Measurements from ENCODE around the gene ROR2.

The ROR2 gene

DNA sequence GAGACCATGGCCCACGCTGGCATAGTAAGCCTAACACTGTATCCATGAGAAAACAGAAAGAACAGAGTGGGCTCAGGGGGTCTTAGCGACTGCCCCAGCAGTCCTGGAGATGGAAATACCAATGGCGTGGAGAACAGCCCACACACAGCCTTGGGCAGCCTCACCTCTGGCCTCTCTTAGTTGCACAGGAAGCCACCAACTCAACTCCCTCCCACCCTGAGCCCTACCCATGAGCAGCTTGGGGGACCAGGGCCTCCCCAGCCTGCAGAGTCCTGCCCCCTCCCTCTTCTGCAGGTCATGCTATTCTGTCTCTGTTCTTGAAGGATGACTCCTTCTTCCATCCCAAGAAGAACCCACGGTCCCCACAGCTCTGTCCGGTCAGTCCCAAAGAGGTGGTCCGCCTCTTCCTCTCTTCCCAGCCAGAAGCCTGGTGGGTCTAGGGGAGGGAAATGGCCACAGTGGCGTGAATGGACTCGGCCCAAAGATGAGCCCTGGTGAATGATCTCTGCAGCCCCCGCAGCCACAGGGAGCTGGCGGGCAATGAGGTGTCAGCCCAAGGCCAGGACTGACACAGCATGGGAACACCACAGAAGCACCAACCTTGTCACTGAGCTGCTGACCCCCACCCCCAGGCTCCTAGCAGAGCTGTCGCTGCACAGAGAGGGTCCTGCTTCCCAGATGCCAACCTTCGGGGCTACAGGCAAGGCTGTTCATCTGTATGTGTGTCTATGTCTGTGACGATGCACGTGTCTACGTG, 131.2 kb downstream of the ROR2 start:
- H3K9ac ChIP-seq (ENCODE audit: low read depth, low read length) = no peak overlapping the region
- H3K4me2 ChIP-seq (ENCODE audit: low read length) = no peak overlapping the region
- H3K9me3 ChIP-seq (replicated peaks; ENCODE audit: low read length) = no peaks in the 10 kb centered on the region
- H3K4me1 ChIP-seq (ENCODE audit: control insufficient read depth, insufficient read depth, low read length) = peaks cover under 1% of the 10 kb centered on the region
- no peak overlapping the region for H3K4me3 ChIP-seq (ENCODE audit: low read length)
- H3K36me3 ChIP-seq (ENCODE audit: insufficient read depth, low read length) = no peaks in the 10 kb centered on the region
- no peaks in the 10 kb centered on the region for H3K27me3 ChIP-seq (ENCODE audit: control insufficient read depth, insufficient read depth, low read length)

DNA sequence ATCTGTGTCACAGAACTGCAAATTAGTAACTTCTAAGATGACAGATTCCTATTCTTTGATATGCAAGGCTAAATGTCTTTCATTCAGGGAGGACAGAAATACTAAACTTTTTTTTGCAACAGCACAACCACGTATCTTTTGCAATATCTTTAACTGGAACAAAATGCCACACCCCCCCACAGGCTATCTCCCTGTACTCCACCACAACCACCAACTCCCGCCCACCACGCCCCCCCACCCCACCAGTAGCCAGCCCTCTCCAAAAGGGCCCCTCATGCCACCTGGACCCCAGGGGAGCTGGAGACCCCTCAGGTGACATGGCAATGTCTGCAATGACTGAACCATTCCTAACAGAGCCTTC, 131.8 kb downstream of the ROR2 start:
- no peaks in the 10 kb centered on the region for H3K9me3 ChIP-seq (replicated peaks; ENCODE audit: low read length)
- H3K4me2 ChIP-seq (ENCODE audit: low read length) = no peak overlapping the region
- H3K4me1 ChIP-seq (ENCODE audit: control insufficient read depth, insufficient read depth, low read length) = no peaks in the 10 kb centered on the region
- no peak overlapping the region for H3K4me3 ChIP-seq (ENCODE audit: low read length)
- no peaks in the 10 kb centered on the region for H3K27me3 ChIP-seq (ENCODE audit: control insufficient read depth, insufficient read depth, low read length)
- no peaks in the 10 kb centered on the region for H3K36me3 ChIP-seq (ENCODE audit: insufficient read depth, low read length)
- H3K9ac ChIP-seq (ENCODE audit: low read depth, low read length) = no peak overlapping the region

DNA sequence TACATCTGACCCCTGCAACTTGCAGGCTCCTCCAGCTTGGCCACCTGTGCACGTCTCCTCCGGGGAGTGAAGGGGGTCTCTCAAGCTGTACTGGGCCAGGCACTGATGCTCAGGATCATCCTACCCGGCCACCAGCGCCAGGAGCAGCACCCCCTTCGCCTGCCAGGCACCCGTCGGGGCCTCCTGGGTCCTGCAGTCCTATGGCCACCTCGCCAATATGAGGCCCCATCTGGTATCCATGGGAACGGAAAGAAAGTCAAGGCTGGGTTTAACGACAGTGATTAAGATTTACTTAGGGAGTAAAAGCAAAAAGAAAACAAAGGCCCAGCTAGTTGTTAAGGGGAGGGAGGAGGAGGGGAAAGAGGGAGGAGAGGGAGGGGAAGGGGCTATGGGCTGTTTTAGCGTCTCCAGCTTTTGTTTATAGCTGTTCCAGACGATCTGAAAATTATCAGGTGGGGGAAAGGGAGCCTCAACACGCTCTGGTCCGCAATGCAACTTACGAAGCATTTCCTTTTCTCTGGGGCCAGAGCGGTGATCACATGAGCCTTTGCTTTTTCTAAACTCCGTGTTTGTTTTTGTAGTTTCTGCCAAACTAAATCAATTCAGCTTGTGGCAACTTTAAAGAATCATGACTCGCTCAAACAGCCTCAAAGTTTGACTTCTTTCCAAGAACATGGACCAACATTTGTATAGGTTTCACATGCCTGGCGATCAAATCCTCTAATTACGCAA, 132.4 kb downstream of the ROR2 start:
- H3K27me3 ChIP-seq (ENCODE audit: control insufficient read depth, insufficient read depth, low read length) = no peaks in the 10 kb centered on the region
- H3K36me3 ChIP-seq (ENCODE audit: insufficient read depth, low read length) = no peaks in the 10 kb centered on the region
- no peak overlapping the region for H3K4me3 ChIP-seq (ENCODE audit: low read length)
- H3K9ac ChIP-seq (ENCODE audit: low read depth, low read length) = no peak overlapping the region
- no peaks in the 10 kb centered on the region for H3K9me3 ChIP-seq (replicated peaks; ENCODE audit: low read length)
- peak overlapping the region; percentile 34 for H3K4me2 ChIP-seq (ENCODE audit: low read length)
- no peaks in the 10 kb centered on the region for H3K4me1 ChIP-seq (ENCODE audit: control insufficient read depth, insufficient read depth, low read length)

DNA sequence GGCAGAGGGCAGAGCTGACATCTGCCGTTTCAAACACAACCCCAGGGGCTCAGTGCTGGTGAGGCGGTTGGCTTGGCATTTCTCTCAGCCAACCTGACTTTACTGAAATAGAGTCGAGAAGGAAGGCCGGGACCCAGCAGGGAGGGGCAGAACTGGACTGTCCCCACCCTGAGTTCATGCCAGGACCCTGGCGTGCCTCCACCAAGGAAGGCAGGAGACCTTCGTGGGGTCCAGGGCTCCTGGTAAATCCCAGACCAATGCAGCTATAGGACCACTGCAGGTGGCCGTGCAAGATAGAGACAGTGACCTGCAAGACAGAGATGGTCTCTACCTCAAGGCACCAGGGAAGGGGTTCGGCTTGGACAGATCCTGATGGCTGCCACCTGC, 132.9 kb downstream of the ROR2 start:
- Histone ChIP-seq H3K4me1 (ENCODE audit: control insufficient read depth, insufficient read depth, low read length) (no peaks in the 10 kb centered on the region), H3K27me3 (ENCODE audit: control insufficient read depth, insufficient read depth, low read length) (no peaks in the 10 kb centered on the region), H3K9me3 (replicated peaks; ENCODE audit: low read length) (no peaks in the 10 kb centered on the region), H3K4me2 (ENCODE audit: low read length) (no peak overlapping the region), H3K9ac (ENCODE audit: low read depth, low read length) (no peak overlapping the region), H3K36me3 (ENCODE audit: insufficient read depth, low read length) (no peaks in the 10 kb centered on the region), H3K4me3 (ENCODE audit: low read length) (no peak overlapping the region)

DNA sequence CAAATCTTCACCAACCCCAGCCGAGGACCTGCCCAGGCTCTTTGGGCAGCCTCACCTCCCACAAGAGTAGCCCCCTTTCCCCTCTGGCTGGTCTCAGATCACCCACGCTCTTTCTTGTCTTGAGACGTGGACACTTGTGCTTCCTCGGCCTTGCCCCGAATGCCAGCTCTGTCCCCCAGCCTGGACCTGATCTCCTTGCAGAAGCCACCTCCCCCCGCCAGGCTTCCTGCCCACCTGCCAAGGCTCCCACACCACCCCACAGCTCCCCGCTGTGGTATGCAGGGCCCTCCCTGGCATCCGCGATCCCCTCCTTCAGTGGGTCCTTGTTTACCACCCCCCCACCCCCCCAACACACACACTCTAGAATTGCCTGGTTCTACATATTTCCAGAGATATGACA, 133.7 kb downstream of the ROR2 start:
- Histone ChIP-seq H3K4me3 (ENCODE audit: low read length) (no peak overlapping the region), H3K36me3 (ENCODE audit: insufficient read depth, low read length) (no peaks in the 10 kb centered on the region), H3K4me1 (ENCODE audit: control insufficient read depth, insufficient read depth, low read length) (no peaks in the 10 kb centered on the region), H3K27me3 (ENCODE audit: control insufficient read depth, insufficient read depth, low read length) (no peaks in the 10 kb centered on the region), H3K4me2 (ENCODE audit: low read length) (no peak overlapping the region), H3K9me3 (replicated peaks; ENCODE audit: low read length) (no peaks in the 10 kb centered on the region), H3K9ac (ENCODE audit: low read depth, low read length) (no peak overlapping the region)

DNA sequence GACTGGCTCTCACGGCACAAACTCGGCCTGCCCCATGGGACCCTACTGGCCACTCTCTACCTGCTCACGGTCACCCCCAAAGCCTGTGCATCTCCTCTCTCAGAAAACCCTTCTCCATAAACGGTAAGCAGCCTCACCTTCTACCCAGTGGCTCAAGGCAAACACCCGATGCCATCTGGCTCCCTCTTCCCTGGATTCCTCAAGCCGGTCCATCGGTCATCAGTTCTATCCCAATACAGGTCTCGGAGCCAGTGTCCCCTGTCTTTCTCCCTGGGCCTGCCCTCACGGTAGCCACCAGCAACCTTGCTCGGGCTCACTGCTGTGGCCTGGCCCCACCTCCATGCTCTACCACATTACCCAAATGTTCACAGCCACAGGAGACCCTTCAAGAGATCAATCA, 134.1 kb downstream of the ROR2 start:
- Histone ChIP-seq H3K4me3 (ENCODE audit: low read length) (no peak overlapping the region), H3K27me3 (ENCODE audit: control insufficient read depth, insufficient read depth, low read length) (no peaks in the 10 kb centered on the region), H3K36me3 (ENCODE audit: insufficient read depth, low read length) (no peaks in the 10 kb centered on the region), H3K9me3 (replicated peaks; ENCODE audit: low read length) (no peaks in the 10 kb centered on the region), H3K4me2 (ENCODE audit: low read length) (no peak overlapping the region), H3K9ac (ENCODE audit: low read depth, low read length) (no peak overlapping the region), H3K4me1 (ENCODE audit: control insufficient read depth, insufficient read depth, low read length) (no peaks in the 10 kb centered on the region)

DNA sequence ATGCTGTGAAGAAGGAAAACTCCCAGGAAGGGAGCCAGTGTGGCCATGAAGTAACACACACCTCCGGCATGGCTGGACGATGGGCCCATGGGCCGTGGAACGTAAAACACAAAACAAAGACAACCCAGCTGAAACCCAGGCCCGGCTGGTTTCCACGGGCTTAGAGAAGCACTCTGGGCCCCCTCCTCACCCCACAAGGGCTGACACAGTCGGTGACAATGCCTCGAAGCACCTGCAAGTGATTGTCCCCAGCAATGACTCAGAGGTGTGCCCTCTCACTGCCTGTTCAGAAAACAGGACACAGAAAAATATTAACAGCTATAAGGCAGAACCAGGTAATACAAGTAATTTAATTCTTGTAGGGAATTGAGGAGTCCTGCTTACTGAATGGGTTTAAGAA, 135.3 kb downstream of the ROR2 start:
- Histone ChIP-seq H3K27me3 (ENCODE audit: control insufficient read depth, insufficient read depth, low read length) (no peaks in the 10 kb centered on the region), H3K4me1 (ENCODE audit: control insufficient read depth, insufficient read depth, low read length) (peaks cover 3% of the 10 kb centered on the region)

DNA sequence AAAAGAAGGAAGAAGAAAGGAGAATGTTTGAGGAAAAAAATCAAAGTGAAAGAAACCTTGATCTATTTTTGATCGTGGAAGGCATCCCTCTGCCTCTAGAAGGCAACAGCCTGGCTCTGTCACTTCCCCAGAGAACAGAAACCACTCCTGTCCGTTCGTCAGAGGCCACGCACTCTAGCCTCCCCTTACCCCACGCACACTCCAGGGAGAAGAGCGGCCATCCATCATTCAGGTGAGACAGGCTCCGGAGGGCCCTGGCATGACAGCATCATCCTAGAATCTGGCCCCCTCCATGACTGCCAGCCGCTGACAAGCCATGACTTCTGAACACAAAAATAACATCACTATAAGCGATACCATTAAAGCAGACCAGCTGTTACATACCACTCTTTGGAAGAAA, 135.8 kb downstream of the ROR2 start:
- no peaks in the 10 kb centered on the region for H3K36me3 ChIP-seq (ENCODE audit: insufficient read depth, low read length)
- no peaks in the 10 kb centered on the region for H3K27me3 ChIP-seq (ENCODE audit: control insufficient read depth, insufficient read depth, low read length)
- H3K4me1 ChIP-seq (ENCODE audit: control insufficient read depth, insufficient read depth, low read length) = peaks cover 9% of the 10 kb centered on the region
- no peaks in the 10 kb centered on the region for H3K9me3 ChIP-seq (replicated peaks; ENCODE audit: low read length)
- no peak overlapping the region for H3K4me2 ChIP-seq (ENCODE audit: low read length)
- H3K4me3 ChIP-seq (ENCODE audit: low read length) = no peak overlapping the region
- H3K9ac ChIP-seq (ENCODE audit: low read depth, low read length) = no peak overlapping the region

More for the DNA sequence above, 135.3 kb downstream of the ROR2 start:
- H3K9me3 ChIP-seq (replicated peaks; ENCODE audit: low read length) = no peaks in the 10 kb centered on the region
- no peak overlapping the region for H3K4me3 ChIP-seq (ENCODE audit: low read length)
- no peak overlapping the region for H3K9ac ChIP-seq (ENCODE audit: low read depth, low read length)
- no peaks in the 10 kb centered on the region for H3K36me3 ChIP-seq (ENCODE audit: insufficient read depth, low read length)
- no peak overlapping the region for H3K4me2 ChIP-seq (ENCODE audit: low read length)

DNA sequence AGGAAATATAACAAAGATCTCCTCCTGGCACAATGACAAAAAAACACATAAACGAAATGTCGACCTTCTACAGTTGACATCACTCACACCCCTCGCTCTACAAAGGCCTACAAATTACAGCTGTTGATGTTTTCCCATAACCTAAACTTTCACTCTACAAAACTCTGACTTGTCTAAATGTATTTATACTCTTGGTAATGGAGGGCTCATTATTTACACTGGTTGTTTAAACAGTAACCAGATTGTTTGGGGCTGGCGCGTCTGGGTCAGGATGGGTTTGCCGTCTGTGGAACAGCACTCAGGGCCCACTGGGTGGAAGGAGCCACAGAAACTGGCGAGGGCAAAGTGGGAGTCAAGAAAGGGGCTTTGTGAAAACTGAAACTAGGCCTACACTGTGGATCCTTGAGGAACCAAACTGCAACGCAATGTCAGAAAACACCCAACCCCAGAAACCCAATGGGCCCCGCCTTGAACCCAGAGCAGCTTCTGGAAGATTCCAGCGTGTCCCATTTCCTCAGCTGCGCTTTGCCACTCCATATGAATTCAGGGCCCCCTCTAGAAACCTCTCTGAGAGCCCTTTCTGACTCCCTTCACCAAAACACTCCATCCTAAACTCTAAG, 136.7 kb downstream of the ROR2 start:
- peaks cover 11% of the 10 kb centered on the region for H3K4me1 ChIP-seq (ENCODE audit: control insufficient read depth, insufficient read depth, low read length)
- no peaks in the 10 kb centered on the region for H3K9me3 ChIP-seq (replicated peaks; ENCODE audit: low read length)
- H3K27me3 ChIP-seq (ENCODE audit: control insufficient read depth, insufficient read depth, low read length) = no peaks in the 10 kb centered on the region
- H3K4me3 ChIP-seq (ENCODE audit: low read length) = no peak overlapping the region
- H3K9ac ChIP-seq (ENCODE audit: low read depth, low read length) = no peak overlapping the region
- no peak overlapping the region for H3K4me2 ChIP-seq (ENCODE audit: low read length)
- H3K36me3 ChIP-seq (ENCODE audit: insufficient read depth, low read length) = no peaks in the 10 kb centered on the region

DNA sequence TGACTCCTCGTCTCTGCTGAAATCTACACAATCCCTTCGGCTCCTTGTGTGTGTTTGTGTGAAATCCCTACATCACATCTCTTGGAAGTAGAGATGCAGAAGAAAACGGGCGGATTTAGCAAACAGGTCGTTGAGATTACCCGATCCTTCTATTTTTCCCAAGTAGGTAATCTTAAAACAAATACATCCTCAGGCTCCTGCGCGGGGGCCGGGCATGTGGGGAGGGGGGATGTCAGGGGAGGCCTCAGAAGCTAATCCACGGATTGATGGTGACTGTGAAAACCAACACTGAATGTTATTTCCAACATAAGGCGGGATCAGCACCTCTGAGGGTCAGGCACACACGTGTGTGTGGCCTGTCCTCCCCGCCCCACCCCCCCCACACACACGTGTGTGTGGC, 137.8 kb downstream of the ROR2 start:
- Histone ChIP-seq H3K27me3 (ENCODE audit: control insufficient read depth, insufficient read depth, low read length) (no peaks in the 10 kb centered on the region), H3K4me3 (ENCODE audit: low read length) (no peak overlapping the region), H3K4me2 (ENCODE audit: low read length) (no peak overlapping the region), H3K9ac (ENCODE audit: low read depth, low read length) (no peak overlapping the region), H3K36me3 (ENCODE audit: insufficient read depth, low read length) (no peaks in the 10 kb centered on the region), H3K9me3 (replicated peaks; ENCODE audit: low read length) (no peaks in the 10 kb centered on the region), H3K4me1 (ENCODE audit: control insufficient read depth, insufficient read depth, low read length) (peaks cover 11% of the 10 kb centered on the region)

DNA sequence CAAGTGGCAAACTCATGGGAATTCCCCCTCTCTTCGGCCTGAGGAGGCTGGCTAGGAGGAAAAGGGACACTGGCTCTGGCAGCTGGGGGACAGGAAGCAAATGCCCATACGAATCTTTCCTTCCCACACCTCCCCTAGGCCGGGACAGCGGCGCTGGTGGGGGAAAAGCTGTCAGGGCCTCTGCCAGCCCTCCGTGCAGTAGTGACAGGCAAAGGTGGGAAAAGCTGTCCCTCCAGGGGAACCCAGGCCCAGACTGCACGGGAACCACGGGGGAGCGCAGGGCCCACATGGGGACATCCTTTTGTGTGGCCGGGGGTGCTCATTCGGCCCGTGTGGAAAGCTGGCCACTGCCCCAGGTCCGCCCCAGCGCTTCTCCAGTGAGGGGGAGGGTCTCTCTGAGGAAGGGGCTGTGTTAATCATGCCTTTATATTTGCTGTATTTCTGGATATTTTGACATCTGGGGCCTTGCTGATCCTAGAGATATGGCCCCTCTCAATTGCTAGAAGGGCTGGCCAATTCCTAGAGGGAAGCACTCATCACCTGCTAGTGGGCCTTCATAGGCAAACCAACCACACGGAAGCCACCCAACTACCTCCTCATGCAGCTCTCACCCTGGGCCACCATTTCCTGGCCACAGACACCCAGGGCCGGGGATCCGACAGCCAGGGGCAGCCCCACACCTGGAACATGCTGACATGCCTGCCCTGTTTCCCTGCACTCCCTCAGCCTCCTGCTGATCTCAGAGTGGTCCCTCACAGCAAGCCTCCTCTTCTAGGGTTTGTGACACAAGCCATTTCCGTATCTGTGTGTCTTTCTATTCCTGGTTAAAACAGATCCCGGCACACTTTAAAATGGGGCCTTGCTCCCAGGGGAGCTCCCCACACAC, 138.8 kb downstream of the ROR2 start:
- Histone ChIP-seq H3K9ac (ENCODE audit: low read depth, low read length) (no peak overlapping the region), H3K4me3 (ENCODE audit: low read length) (no peak overlapping the region), H3K36me3 (ENCODE audit: insufficient read depth, low read length) (no peaks in the 10 kb centered on the region), H3K4me1 (ENCODE audit: control insufficient read depth, insufficient read depth, low read length) (peaks cover 11% of the 10 kb centered on the region), H3K4me2 (ENCODE audit: low read length) (no peak overlapping the region), H3K27me3 (ENCODE audit: control insufficient read depth, insufficient read depth, low read length) (peaks cover under 1% of the 10 kb centered on the region), H3K9me3 (replicated peaks; ENCODE audit: low read length) (no peaks in the 10 kb centered on the region)
